Activated CD4-positive, alpha-beta T cell treated with anti-CD3 and anti-CD28 coated beads for 4 hours (primary cell): ENCODE data around the gene PTAR1.

ENCODE experiments used
- DNase-seq, 2 donors: peaks; one replicate each; pipeline ENCODE4 v3.0.0-alpha.2; 2020

The PTAR1 gene

DNA sequence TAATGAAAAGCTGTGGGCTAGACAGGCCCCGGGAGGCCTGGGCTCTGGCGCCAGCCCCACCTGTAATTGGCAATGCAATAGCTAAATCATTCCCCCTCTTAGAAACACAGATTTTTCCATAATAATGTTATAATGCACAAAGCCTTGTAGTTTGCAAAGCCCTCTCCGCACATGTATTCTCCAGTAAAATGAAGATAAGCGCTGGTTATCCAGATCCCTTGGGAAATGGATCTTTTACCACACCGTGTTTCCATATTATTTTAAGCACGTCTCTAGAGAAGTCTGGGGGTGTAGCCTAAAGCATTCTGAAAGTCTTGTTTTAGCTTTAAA, 86.5 kb downstream of the PTAR1 start:
- DNase-seq: no peak

- peak; percentile 60 to 61 for DNase-seq
Observed at GRCh38 chr9:69672596-69673310, 87.1 kb downstream of the PTAR1 start.

DNA sequence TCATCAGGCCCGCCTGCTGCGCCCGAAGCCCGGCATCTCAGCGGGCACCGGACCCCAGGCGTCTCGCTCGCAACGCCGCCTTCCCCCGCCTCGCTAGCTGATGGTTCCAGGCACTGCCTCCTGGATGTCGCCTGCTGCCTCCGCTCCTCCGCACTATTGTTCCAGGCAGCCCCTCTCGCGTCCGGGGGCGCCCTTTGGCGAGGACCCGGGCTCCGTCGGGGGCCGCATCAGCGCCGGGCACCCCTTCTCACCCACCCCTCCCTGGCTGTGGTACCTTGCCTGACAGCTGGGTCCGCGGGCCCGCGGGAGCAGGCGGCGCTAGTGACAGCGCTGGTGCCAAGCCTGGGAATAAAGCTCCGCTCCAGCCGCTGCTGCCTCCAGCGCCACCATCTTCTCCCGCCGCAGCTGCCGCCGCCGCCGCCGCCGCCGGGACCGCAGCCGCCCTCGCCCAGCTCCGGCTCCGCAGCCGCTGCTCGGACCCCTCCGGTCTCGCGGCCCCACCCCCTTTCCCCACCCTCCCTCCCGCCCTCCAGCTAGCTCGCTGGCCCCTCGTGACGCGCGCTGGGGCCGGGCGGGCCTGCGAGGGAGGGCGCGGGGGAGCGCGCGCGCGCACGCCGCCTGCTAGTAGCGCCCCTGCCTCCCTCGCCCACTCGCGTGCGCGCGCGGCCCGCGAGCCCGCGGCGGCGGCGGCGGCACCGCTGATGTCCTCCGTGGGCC, 87.8 kb downstream of the PTAR1 start, which contains the start of gene APBA1:
Gene APBA1 (minus strand): TSS at position 493 of the 717 bp plus-strand sequence.
- DNase-seq: peak; percentile 52 to 60

GRCh38 chr9:69671311-69671878, 88.4 kb downstream of the PTAR1 start:
- no peak for DNase-seq

GRCh38 chr9:69667306-69667705, 92.5 kb downstream of the PTAR1 start:
- no peak for DNase-seq

- no peak for DNase-seq
Observed at GRCh38 chr9:69660304-69660703, 99.5 kb downstream of the PTAR1 start.
